ENCODE measurements around the gene GTPBP4. TPM values are rescaled to one million over a fixed set of nuclear protein-coding genes. Genes with fewer than 3 reads are reported as not detected.

GTPBP4 gene
- total RNA-seq, 1 experiment from 2014 or later = 111 TPM

DNA sequence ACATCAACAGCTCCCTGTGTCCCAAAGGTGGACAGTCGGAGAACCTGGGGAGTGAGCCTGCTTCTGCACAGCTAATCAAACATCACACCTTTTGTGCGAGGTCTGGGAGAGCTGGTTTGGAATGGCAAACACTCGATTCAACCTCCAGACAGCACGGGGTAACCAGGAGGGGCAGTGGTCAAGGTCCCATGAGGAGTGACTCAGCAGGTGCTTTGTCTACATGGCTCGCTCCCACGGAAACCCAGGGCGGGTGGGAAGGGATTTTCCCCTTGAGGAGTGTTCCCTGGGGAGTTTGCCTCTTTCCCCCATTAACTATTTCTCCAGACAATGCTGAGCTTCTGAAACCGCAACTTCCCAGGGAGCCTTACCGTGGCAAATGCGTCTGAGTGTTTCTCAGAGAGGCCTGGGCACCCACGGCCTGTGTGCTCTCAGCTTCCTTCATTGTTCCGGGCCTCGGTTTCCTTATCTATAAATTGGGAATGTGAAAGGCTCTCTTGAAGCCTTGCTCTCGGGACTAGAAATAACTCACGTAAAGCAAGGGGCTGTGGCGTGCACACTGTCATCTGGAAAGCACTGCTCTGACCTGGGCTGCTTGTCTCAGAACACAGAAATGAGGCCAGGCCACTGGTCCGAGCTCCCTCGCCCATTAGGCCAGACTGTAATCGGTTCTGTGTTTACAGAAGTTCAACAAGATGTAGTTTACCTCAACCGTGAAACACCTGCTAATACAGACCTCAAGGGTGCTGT lies 14.0 kb upstream of the GTPBP4 start:
- H3K9ac ChIP-seq (ENCODE audit: low read length) = no peak overlapping the region
- no peaks in the 10 kb centered on the region for H3K79me2 ChIP-seq (ENCODE audit: insufficient read depth, low read length)
- DNase-seq (ENCODE audit: low read depth, low spot score) = no peak
- no peaks in the 10 kb centered on the region for H3K9me2 ChIP-seq (ENCODE audit: insufficient read depth)
- ChIA-PET POLR2A (no interaction called here), CTCF (no interaction called here), RAD21 (ENCODE audit: low non-redundant PET in 1 of 2, low total read pairs in 2 of 2, uncharacterized antibody in 2 of 2, unreplicated experiment in 2 of 2) (no interaction called here)
- intact Hi-C loops (cut with micrococcal nuclease) = no loop called here
- no peak overlapping the region for H3K4me2 ChIP-seq (ENCODE audit: low read length)
- no peaks in the 10 kb centered on the region for H4K20me1 ChIP-seq (ENCODE audit: insufficient read depth)
- no peak overlapping the region for H3K27ac ChIP-seq (ENCODE audit: low read depth, low read length)
- H3K9me3 ChIP-seq (ENCODE audit: control insufficient read depth in 1 of 2, insufficient read depth in 1 of 2, low read depth in 1 of 2, low read length in 2 of 2) = peaks cover 6 to 7% of the 10 kb centered on the region in 2 experiments; a peak in 2 of 4 replicates
- TF ChIP-seq JUND (IDR thresholded peaks at IDR 0.05) (no peak), EZH2 (IDR thresholded peaks at IDR 0.05) (no peak)
- no peaks in the 10 kb centered on the region for H3K4me1 ChIP-seq (ENCODE audit: control insufficient read depth in 1 of 2, insufficient read depth in 2 of 2, low read length in 2 of 2)
- ATAC-seq = no peak
- H3K4me3 ChIP-seq (replicated peaks in 1 of 2; ENCODE audit: low read depth in 1 of 2, low read length in 2 of 2) = no peak overlapping the region
- no TSS peak for BruUV-seq (replicated peaks)
- H2AFZ ChIP-seq (ENCODE audit: low read depth, low read length, poor library complexity, severe bottlenecking) = no peak overlapping the region
- no peaks in the 10 kb centered on the region; the same call in 1 of the 2 replicates for H3K27me3 ChIP-seq (ENCODE audit: insufficient read depth, low read length)
- no peaks in the 10 kb centered on the region; a peak in 1 of 4 replicates for H3K36me3 ChIP-seq (ENCODE audit: control insufficient read depth in 1 of 2, insufficient read depth in 2 of 2, low read length in 2 of 2)

- intact Hi-C loops (cut with micrococcal nuclease) = no loop called here
These were observed 13.5 kb upstream of the GTPBP4 start for GRCh38 chr10:974785-975074.

More at GRCh38 chr10:974785-975074, 13.5 kb upstream of the GTPBP4 start:
- no peak for ATAC-seq
- no peak overlapping the region for H3K4me2 ChIP-seq (ENCODE audit: low read length)
- POLR2A ChIA-PET = no interaction called here
- H2AFZ ChIP-seq (ENCODE audit: low read depth, low read length, poor library complexity, severe bottlenecking) = no peak overlapping the region
- H3K4me3 ChIP-seq (replicated peaks in 1 of 2; ENCODE audit: low read depth in 1 of 2, low read length in 2 of 2) = no peak overlapping the region
- RAD21 ChIA-PET (ENCODE audit: low non-redundant PET in 1 of 2, low total read pairs in 2 of 2, uncharacterized antibody in 2 of 2, unreplicated experiment in 2 of 2) = no interaction called here
- BruUV-seq (replicated peaks) = no TSS peak
- no peaks in the 10 kb centered on the region for H3K4me1 ChIP-seq (ENCODE audit: control insufficient read depth in 1 of 2, insufficient read depth in 2 of 2, low read length in 2 of 2)
- peaks cover 9 to 10% of the 10 kb centered on the region in 2 experiments; a peak in 2 of 4 replicates for H3K9me3 ChIP-seq (ENCODE audit: control insufficient read depth in 1 of 2, insufficient read depth in 1 of 2, low read depth in 1 of 2, low read length in 2 of 2)
- TF ChIP-seq TCF7L2 (IDR thresholded peaks at IDR 0.05; ENCODE audit: borderline replicate concordance, extremely low read depth, insufficient read depth, insufficient read length) = no peak
- TF ChIP-seq, protein P1, sequence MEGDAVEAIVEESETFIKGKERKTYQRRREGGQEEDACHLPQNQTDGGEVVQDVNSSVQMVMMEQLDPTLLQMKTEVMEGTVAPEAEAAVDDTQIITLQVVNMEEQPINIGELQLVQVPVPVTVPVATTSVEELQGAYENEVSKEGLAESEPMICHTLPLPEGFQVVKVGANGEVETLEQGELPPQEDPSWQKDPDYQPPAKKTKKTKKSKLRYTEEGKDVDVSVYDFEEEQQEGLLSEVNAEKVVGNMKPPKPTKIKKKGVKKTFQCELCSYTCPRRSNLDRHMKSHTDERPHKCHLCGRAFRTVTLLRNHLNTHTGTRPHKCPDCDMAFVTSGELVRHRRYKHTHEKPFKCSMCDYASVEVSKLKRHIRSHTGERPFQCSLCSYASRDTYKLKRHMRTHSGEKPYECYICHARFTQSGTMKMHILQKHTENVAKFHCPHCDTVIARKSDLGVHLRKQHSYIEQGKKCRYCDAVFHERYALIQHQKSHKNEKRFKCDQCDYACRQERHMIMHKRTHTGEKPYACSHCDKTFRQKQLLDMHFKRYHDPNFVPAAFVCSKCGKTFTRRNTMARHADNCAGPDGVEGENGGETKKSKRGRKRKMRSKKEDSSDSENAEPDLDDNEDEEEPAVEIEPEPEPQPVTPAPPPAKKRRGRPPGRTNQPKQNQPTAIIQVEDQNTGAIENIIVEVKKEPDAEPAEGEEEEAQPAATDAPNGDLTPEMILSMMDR (IDR thresholded peaks at IDR 0.05 in 2 of 3, conservative IDR thresholded peaks at IDR 0.05 in 1 of 3; ENCODE audit: borderline replicate concordance in 1 of 3, insufficient read depth in 1 of 3, low read depth in 2 of 3, low read length in 2 of 3) = no peak
- no peak for TF ChIP-seq JUND (IDR thresholded peaks at IDR 0.05)
- TF ChIP-seq ZBTB33 (IDR thresholded peaks at IDR 0.05; ENCODE audit: extremely low read depth, insufficient replicate concordance, low read length) = no peak
- TF ChIP-seq EZH2 (IDR thresholded peaks at IDR 0.05) = no peak
- TF ChIP-seq SIN3A (IDR thresholded peaks at IDR 0.05; ENCODE audit: low read depth) = no peak
- no peak for TF ChIP-seq POLR2AphosphoS5 (IDR thresholded peaks at IDR 0.05; ENCODE audit: low read depth, low read length)
- TF ChIP-seq, protein P2, sequence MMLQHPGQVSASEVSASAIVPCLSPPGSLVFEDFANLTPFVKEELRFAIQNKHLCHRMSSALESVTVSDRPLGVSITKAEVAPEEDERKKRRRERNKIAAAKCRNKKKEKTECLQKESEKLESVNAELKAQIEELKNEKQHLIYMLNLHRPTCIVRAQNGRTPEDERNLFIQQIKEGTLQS (IDR thresholded peaks at IDR 0.05) = no peak
- no peak for TF ChIP-seq CBX3 (IDR thresholded peaks at IDR 0.05; ENCODE audit: low read depth)
- TF ChIP-seq ZNF274 (IDR thresholded peaks at IDR 0.05; ENCODE audit: low read depth, low read length) = no peak
- no peak for TF ChIP-seq SRF (IDR thresholded peaks at IDR 0.05; ENCODE audit: low read depth)
- no peak for TF ChIP-seq RAD21 (IDR thresholded peaks at IDR 0.05; ENCODE audit: low read depth)
- no peak for TF ChIP-seq SP1 (IDR thresholded peaks at IDR 0.05; ENCODE audit: low read depth)
- TF ChIP-seq EZH2phosphoT487 (IDR thresholded peaks at IDR 0.05; ENCODE audit: borderline replicate concordance) = no peak
- TF ChIP-seq ZFX (IDR thresholded peaks at IDR 0.05) = no peak
- CTCF ChIA-PET = no interaction called here
- H3K27ac ChIP-seq (ENCODE audit: low read depth, low read length) = no peak overlapping the region
- no peaks in the 10 kb centered on the region for H3K79me2 ChIP-seq (ENCODE audit: insufficient read depth, low read length)
- no peaks in the 10 kb centered on the region; a peak in 1 of 4 replicates for H3K36me3 ChIP-seq (ENCODE audit: control insufficient read depth in 1 of 2, insufficient read depth in 2 of 2, low read length in 2 of 2)
- H3K9me2 ChIP-seq (ENCODE audit: insufficient read depth) = no peaks in the 10 kb centered on the region
- no peaks in the 10 kb centered on the region; the same call in 1 of the 2 replicates for H3K27me3 ChIP-seq (ENCODE audit: insufficient read depth, low read length)
- DNase-seq (ENCODE audit: low read depth, low spot score) = no peak
- H3K9ac ChIP-seq (ENCODE audit: low read length) = no peak overlapping the region
- no peaks in the 10 kb centered on the region for H4K20me1 ChIP-seq (ENCODE audit: insufficient read depth)
